ENCODE results near the gene BCS1L. TPM values are rescaled to one million over a fixed set of nuclear protein-coding genes. Genes with fewer than 3 reads are reported as not detected.

The BCS1L gene
- total and polyA plus RNA-seq, 2 of the 8 experiments (the other 6 are each of a cell fraction or from before 2014, with no cell fraction given) = 23.7 to 37.1 TPM

DNA sequence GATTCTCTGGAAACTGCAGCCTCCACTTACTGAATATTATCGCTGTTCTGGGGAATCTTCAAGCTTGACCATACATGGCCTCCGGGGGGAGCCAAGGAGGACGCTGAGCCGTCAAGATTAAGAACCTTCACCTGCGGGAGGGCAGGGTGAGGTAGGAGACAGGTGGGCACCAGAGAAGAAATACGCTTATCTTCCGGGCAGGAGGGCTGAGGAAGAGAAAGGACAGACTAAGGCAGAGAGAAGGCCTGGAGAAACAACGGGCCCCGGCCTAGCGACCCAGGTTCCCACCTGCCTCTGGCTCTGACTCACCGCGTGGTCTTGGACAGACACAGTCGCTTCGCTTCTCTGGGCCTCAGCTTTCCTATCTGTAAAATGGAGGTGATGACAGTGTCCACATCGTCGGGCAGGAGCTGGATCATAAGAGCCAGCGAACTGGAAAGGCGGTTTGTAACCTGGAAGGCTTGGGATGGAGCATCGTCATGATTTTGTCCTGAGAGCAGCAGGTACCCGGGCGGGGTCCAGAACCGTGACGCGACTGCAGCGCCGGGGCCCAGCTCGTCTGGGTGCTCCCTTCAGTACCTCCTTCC, 719 bp upstream of the BCS1L start (continued):
- TF ChIP-seq HDAC2 (IDR thresholded peaks at IDR 0.05; ENCODE audit: borderline replicate concordance in 1 of 2, low read depth in 2 of 2, low read length in 2 of 2) (peak in 1 of 2 experiments; percentile 95; a peak in 2 of 4 replicates), POLR2A (IDR thresholded peaks at IDR 0.05; ENCODE audit: control extremely low read depth in 1 of 2, low read depth in 2 of 2, low read length in 2 of 2) (peak; percentile 14 to 49)
- TF ChIP-seq, protein P1, sequence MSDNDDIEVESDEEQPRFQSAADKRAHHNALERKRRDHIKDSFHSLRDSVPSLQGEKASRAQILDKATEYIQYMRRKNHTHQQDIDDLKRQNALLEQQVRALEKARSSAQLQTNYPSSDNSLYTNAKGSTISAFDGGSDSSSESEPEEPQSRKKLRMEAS (IDR thresholded peaks at IDR 0.05) = peak; percentile 67
